ENCODE measurements around the gene P2RX7. TPM values are rescaled to one million over a fixed set of nuclear protein-coding genes. Genes with fewer than 3 reads are reported as not detected.

P2RX7 gene
- polyA plus RNA-seq, 1 donor from 2014 or later = not detected

DNA sequence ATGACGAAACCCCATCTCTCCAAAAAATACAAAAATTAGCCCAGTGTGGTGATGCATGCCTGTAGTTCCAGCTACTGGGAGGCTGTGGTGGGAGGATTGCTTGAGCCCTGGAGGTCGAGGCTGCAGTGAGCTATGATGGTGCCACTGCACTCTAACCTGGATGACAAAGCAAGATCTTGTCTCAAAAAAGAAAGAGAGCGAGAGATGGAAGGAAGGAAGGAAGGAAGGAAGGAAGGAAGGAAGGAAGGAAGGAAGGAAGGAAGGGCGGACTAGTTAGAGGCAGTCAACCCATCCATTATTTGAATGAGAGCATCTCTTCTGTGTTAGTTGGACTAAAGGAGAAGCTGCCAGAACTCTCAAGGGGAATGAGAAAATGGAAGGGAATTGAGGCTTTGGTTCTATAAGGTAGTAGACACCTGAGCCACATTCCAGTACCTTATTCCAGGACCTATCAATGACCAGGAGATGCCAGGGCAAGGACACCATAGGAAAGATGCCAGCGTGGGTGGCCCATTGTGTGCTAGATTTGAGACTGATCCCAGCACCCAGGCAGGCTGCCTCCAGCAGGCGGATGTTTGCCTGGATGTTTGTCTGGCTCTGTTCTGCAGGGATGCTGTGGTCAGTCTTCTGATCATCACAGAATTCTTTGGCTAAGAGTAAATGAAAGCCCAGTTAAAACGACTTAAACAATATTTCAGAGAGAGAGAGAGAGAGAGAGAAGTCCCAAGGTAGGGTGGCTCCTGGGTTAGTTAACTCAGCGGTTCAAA is 11.5 kb upstream of the P2RX7 start:
- no peak overlapping the region for H3K4me3 ChIP-seq (ENCODE audit: low read length)
- H3F3A ChIP-seq (ENCODE audit: insufficient read depth, low read length, poor library complexity, severe bottlenecking) = no peaks in the 10 kb centered on the region
- no peaks in the 10 kb centered on the region for H3K9me3 ChIP-seq (ENCODE audit: low read length)
- H3K4me2 ChIP-seq (ENCODE audit: low read length) = no peak overlapping the region
- H3K9ac ChIP-seq (ENCODE audit: low read length) = no peak overlapping the region
- H2AFZ ChIP-seq (ENCODE audit: low read depth, low read length) = no peak overlapping the region
- no peaks in the 10 kb centered on the region for H3K79me2 ChIP-seq (replicated peaks; ENCODE audit: insufficient read depth, low read length)
- TF ChIP-seq RAD21 (conservative IDR thresholded peaks at IDR 0.05) (no peak), EP300 (conservative IDR thresholded peaks at IDR 0.05; ENCODE audit: poor library complexity, severe bottlenecking) (no peak), SMC3 (conservative IDR thresholded peaks at IDR 0.05; ENCODE audit: poor library complexity) (no peak), MXI1 (conservative IDR thresholded peaks at IDR 0.05; ENCODE audit: poor library complexity, severe bottlenecking) (no peak), TAF1 (IDR thresholded peaks at IDR 0.05; ENCODE audit: low read depth) (no peak), POLR2AphosphoS5 (IDR thresholded peaks at IDR 0.05) (no peak), EZH2 (IDR thresholded peaks at IDR 0.05; ENCODE audit: borderline replicate concordance, insufficient read depth, low read length, poor library complexity, severe bottlenecking) (no peak)
- TF ChIP-seq, protein P1, sequence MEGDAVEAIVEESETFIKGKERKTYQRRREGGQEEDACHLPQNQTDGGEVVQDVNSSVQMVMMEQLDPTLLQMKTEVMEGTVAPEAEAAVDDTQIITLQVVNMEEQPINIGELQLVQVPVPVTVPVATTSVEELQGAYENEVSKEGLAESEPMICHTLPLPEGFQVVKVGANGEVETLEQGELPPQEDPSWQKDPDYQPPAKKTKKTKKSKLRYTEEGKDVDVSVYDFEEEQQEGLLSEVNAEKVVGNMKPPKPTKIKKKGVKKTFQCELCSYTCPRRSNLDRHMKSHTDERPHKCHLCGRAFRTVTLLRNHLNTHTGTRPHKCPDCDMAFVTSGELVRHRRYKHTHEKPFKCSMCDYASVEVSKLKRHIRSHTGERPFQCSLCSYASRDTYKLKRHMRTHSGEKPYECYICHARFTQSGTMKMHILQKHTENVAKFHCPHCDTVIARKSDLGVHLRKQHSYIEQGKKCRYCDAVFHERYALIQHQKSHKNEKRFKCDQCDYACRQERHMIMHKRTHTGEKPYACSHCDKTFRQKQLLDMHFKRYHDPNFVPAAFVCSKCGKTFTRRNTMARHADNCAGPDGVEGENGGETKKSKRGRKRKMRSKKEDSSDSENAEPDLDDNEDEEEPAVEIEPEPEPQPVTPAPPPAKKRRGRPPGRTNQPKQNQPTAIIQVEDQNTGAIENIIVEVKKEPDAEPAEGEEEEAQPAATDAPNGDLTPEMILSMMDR (IDR thresholded peaks at IDR 0.05; ENCODE audit: poor library complexity, severe bottlenecking) = no peak
- TF ChIP-seq, protein P2, sequence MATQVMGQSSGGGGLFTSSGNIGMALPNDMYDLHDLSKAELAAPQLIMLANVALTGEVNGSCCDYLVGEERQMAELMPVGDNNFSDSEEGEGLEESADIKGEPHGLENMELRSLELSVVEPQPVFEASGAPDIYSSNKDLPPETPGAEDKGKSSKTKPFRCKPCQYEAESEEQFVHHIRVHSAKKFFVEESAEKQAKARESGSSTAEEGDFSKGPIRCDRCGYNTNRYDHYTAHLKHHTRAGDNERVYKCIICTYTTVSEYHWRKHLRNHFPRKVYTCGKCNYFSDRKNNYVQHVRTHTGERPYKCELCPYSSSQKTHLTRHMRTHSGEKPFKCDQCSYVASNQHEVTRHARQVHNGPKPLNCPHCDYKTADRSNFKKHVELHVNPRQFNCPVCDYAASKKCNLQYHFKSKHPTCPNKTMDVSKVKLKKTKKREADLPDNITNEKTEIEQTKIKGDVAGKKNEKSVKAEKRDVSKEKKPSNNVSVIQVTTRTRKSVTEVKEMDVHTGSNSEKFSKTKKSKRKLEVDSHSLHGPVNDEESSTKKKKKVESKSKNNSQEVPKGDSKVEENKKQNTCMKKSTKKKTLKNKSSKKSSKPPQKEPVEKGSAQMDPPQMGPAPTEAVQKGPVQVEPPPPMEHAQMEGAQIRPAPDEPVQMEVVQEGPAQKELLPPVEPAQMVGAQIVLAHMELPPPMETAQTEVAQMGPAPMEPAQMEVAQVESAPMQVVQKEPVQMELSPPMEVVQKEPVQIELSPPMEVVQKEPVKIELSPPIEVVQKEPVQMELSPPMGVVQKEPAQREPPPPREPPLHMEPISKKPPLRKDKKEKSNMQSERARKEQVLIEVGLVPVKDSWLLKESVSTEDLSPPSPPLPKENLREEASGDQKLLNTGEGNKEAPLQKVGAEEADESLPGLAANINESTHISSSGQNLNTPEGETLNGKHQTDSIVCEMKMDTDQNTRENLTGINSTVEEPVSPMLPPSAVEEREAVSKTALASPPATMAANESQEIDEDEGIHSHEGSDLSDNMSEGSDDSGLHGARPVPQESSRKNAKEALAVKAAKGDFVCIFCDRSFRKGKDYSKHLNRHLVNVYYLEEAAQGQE (IDR thresholded peaks at IDR 0.05; ENCODE audit: borderline replicate concordance) = no peak
- no peaks in the 10 kb centered on the region for H3K36me3 ChIP-seq (ENCODE audit: insufficient read depth, low read length)
- H3K9me2 ChIP-seq (ENCODE audit: insufficient read depth, low read length) = no peaks in the 10 kb centered on the region
- H3K27me3 ChIP-seq (ENCODE audit: insufficient read depth, low read depth, low read length) = no peaks in the 10 kb centered on the region
- H3K27ac ChIP-seq (ENCODE audit: low read length) = no peak overlapping the region
- H4K20me1 ChIP-seq (ENCODE audit: insufficient read depth) = no peaks in the 10 kb centered on the region

DNA sequence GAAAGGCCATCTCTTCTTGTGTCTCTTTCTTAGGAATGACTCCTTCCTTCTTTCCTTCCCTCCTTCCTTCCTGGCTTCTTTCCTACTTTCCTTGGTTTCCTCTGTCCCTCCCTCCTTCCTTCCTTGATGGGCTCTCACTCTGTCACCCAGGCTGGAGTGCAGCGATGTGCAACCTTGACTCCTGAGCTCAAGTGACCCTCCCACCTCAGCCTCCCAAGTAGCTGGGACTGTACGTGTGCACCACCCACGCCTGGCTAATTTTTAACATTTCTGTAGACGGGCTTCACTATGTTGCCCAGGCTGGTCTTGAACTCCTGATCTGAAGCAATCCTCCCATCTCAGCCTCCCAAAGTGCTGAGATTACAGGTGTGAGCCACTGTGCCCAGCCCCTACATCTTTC is 10.9 kb upstream of the P2RX7 start:
- no peaks in the 10 kb centered on the region for H3K27me3 ChIP-seq (ENCODE audit: insufficient read depth, low read depth, low read length)
- no peak overlapping the region for H2AFZ ChIP-seq (ENCODE audit: low read depth, low read length)
- no peaks in the 10 kb centered on the region for H3K9me3 ChIP-seq (ENCODE audit: low read length)
- no peak overlapping the region for H3K27ac ChIP-seq (ENCODE audit: low read length)
- H3K9ac ChIP-seq (ENCODE audit: low read length) = no peak overlapping the region
- H3K4me2 ChIP-seq (ENCODE audit: low read length) = no peak overlapping the region
- H3K4me3 ChIP-seq (ENCODE audit: low read length) = no peak overlapping the region
- H3F3A ChIP-seq (ENCODE audit: insufficient read depth, low read length, poor library complexity, severe bottlenecking) = no peaks in the 10 kb centered on the region
- TF ChIP-seq, protein P2 (IDR thresholded peaks at IDR 0.05; ENCODE audit: borderline replicate concordance) = no peak
- TF ChIP-seq, protein P1 (IDR thresholded peaks at IDR 0.05; ENCODE audit: poor library complexity, severe bottlenecking) = no peak
- TF ChIP-seq EP300 (conservative IDR thresholded peaks at IDR 0.05; ENCODE audit: poor library complexity, severe bottlenecking) = no peak
- TF ChIP-seq SMC3 (conservative IDR thresholded peaks at IDR 0.05; ENCODE audit: poor library complexity) = no peak
- TF ChIP-seq TAF1 (IDR thresholded peaks at IDR 0.05; ENCODE audit: low read depth) = no peak
- TF ChIP-seq MXI1 (conservative IDR thresholded peaks at IDR 0.05; ENCODE audit: poor library complexity, severe bottlenecking) = no peak
- TF ChIP-seq EZH2 (IDR thresholded peaks at IDR 0.05; ENCODE audit: borderline replicate concordance, insufficient read depth, low read length, poor library complexity, severe bottlenecking) = no peak
- no peak for TF ChIP-seq POLR2AphosphoS5 (IDR thresholded peaks at IDR 0.05)
- no peak for TF ChIP-seq RAD21 (conservative IDR thresholded peaks at IDR 0.05)
- H3K79me2 ChIP-seq (replicated peaks; ENCODE audit: insufficient read depth, low read length) = no peaks in the 10 kb centered on the region
- H3K36me3 ChIP-seq (ENCODE audit: insufficient read depth, low read length) = no peaks in the 10 kb centered on the region
- no peaks in the 10 kb centered on the region for H4K20me1 ChIP-seq (ENCODE audit: insufficient read depth)
- no peaks in the 10 kb centered on the region for H3K9me2 ChIP-seq (ENCODE audit: insufficient read depth, low read length)
